SK-N-SH (cell line): ENCODE measurements around the gene P2RY13. TPM values are rescaled to one million over a fixed set of nuclear protein-coding genes. Genes with fewer than 3 reads are reported as not detected.

Source experiments
- CTCF ChIA-PET: fragments of 300-600, 350-600 bp; formaldehyde crosslinking; extraction: SDS; loops from one replicate; lab custom pipeline; 2021; lab: Yijun Ruan, JAX
- POLR2A ChIA-PET: fragments of 350-600 bp; sonication (Branson Sonifier 250); formaldehyde crosslinking; extraction: SDS; loops from one replicate; lab custom pipeline; 2020; ENCODE audit warnings: antibody characterized with exemption, inconsistent platforms; lab: Yijun Ruan, JAX
- DNase-seq: peaks from one replicate; pipeline ENCODE4 v3.0.0; 2012
- H2AFZ ChIP-seq: fragments of 200-600 bp; sonication (generic); 2 replicates; pipeline ENCODE4 v1.8.1; 2016; ENCODE audit warnings: antibody characterized with exemption, mild to moderate bottlenecking, low read depth
- H3F3A ChIP-seq: fragments of 200-600 bp; sonication (generic); replicated peaks from 2 replicates; pipeline ENCODE3; 2016; ENCODE audit warnings: antibody characterized with exemption, mild to moderate bottlenecking; ENCODE audit not compliant: insufficient read depth
- H3K27ac ChIP-seq, 2 experiments: fragments of 200-500 bp in 1 of 2; fragments of 200-600 bp in 1 of 2; sonication (Bioruptor generic) in 1 of 2; sonication (generic), shearing (Covaris generic) in 1 of 2; 2 replicates each; pipeline versions ENCODE4 v1.5.1 to v1.6.1; 2014 to 2016; ENCODE audit warnings: low read depth in 2 of 2, inconsistent platforms in 1 of 2, low read length in 1 of 2, mild to moderate bottlenecking in 1 of 2, mixed read lengths in 1 of 2
- H3K27me3 ChIP-seq: fragments of 200-600 bp; sonication (generic), shearing (Covaris generic); 2 replicates; pipeline ENCODE4 v1.6.1; 2016; ENCODE audit warnings: mixed run types; ENCODE audit not compliant: insufficient read depth
- H3K36me3 ChIP-seq, 2 experiments: fragments of 200-500 bp in 1 of 2; fragments of 200-600 bp in 1 of 2; sonication (Bioruptor generic) in 1 of 2; sonication (generic) in 1 of 2; replicated peaks in 1 of 2; 2 replicates each; pipeline versions ENCODE3 to v1.5.1; 2014 to 2016; ENCODE audit warnings: low read length in 1 of 2, mild to moderate bottlenecking in 1 of 2; ENCODE audit not compliant: insufficient read depth in 2 of 2, control insufficient read depth in 1 of 2
- H3K4me1 ChIP-seq, 2 experiments: fragments of 200-500 bp in 1 of 2; fragments of 200-600 bp in 1 of 2; sonication (Bioruptor generic) in 1 of 2; sonication (generic), shearing (Covaris generic) in 1 of 2; 2 replicates each; pipeline versions ENCODE4 v1.5.1 to v1.6.1; 2014 to 2016; ENCODE audit warnings: low read depth in 1 of 2, low read length in 1 of 2, mixed run types in 1 of 2; ENCODE audit not compliant: insufficient read depth in 2 of 2, control insufficient read depth in 1 of 2
- H3K4me2 ChIP-seq: fragments of 200-600 bp; sonication (generic), shearing (Covaris generic); 2 replicates; pipeline ENCODE4 v1.6.1; 2017; ENCODE audit warnings: mixed run types
- H3K4me3 ChIP-seq, 2 experiments: fragments of 200-500 bp in 1 of 2; fragments of 200-600 bp in 1 of 2; sonication (Bioruptor generic) in 1 of 2; sonication (generic), shearing (Covaris generic) in 1 of 2; 2 replicates each; pipeline versions ENCODE4 v1.5.1 to v1.8.1; 2014 to 2016; ENCODE audit warnings: low read depth in 2 of 2, inconsistent platforms in 1 of 2, low read length in 1 of 2, mild to moderate bottlenecking in 1 of 2, mixed read lengths in 1 of 2, moderate library complexity in 1 of 2
- H3K79me2 ChIP-seq: fragments of 200-600 bp; sonication (generic); 2 replicates; pipeline ENCODE4 v1.8.1; 2017; ENCODE audit warnings: mild to moderate bottlenecking; ENCODE audit not compliant: insufficient read depth
- H3K9ac ChIP-seq: fragments of 200-600 bp; sonication (generic); 2 replicates; pipeline ENCODE4 v1.6.1; 2017; ENCODE audit warnings: mixed run types
- H3K9me2 ChIP-seq: fragments of 200-600 bp; sonication (generic); 2 replicates; pipeline ENCODE4 v1.6.1; 2017; ENCODE audit warnings: mixed run types
- H3K9me3 ChIP-seq: fragments of 200-600 bp; sonication (generic); 2 replicates; pipeline ENCODE4 v1.6.1; 2017; ENCODE audit warnings: mixed run types, mild to moderate bottlenecking, moderate library complexity
- H4K20me1 ChIP-seq: fragments of 200-600 bp; sonication (generic); 2 replicates; pipeline ENCODE4 v1.6.1; 2017; ENCODE audit warnings: mild to moderate bottlenecking, mixed run types; ENCODE audit not compliant: insufficient read depth
- CHD2 ChIP-seq: fragments of 150-350 bp; IDR thresholded peaks from 2 replicates; pipeline ENCODE4 v1.6.1; 2018; ENCODE audit warnings: low read length; ENCODE audit not compliant: partially characterized antibody
- ELF1 ChIP-seq: IDR thresholded peaks from 2 replicates; pipeline ENCODE4 v1.4.0; 2012
- FOSL2 ChIP-seq: IDR thresholded peaks from 2 replicates; pipeline ENCODE4 v1.4.0; 2012; ENCODE audit warnings: low read depth, mild to moderate bottlenecking, moderate library complexity, borderline replicate concordance
- FOXM1 ChIP-seq: IDR thresholded peaks from 2 replicates; pipeline ENCODE4 v1.4.0; 2012; ENCODE audit warnings: low read depth, mild to moderate bottlenecking
- GATA2 ChIP-seq: sonication (generic); formaldehyde crosslinking; IDR thresholded peaks from 2 replicates; pipeline ENCODE4 v1.5.0; 2020; ENCODE audit warnings: mild to moderate bottlenecking, missing genetic modification reagents
- JUND ChIP-seq: IDR thresholded peaks from 2 replicates; pipeline ENCODE4 v1.4.0; 2012
- MEF2A ChIP-seq: IDR thresholded peaks from 2 replicates; pipeline ENCODE4 v1.4.0; 2012; ENCODE audit warnings: low read depth, borderline replicate concordance
- MXI1 ChIP-seq: IDR thresholded peaks from 2 replicates; pipeline ENCODE4 v1.6.1; 2012; ENCODE audit warnings: mild to moderate bottlenecking, low read depth, low read length, improper control_type of control experiment
- NFIC ChIP-seq: IDR thresholded peaks from 2 replicates; pipeline ENCODE4 v1.4.0; 2012; ENCODE audit warnings: borderline replicate concordance
- POLR2AphosphoS5 ChIP-seq: IDR thresholded peaks from 2 replicates; pipeline ENCODE4 v1.6.1; 2012; ENCODE audit warnings: low read depth, low read length
- RAD21 ChIP-seq: IDR thresholded peaks from 2 replicates; pipeline ENCODE4 v1.6.1; 2012; ENCODE audit warnings: mild to moderate bottlenecking, low read length
- RXRA ChIP-seq: IDR thresholded peaks from 2 replicates; pipeline ENCODE4 v1.4.0; 2012; ENCODE audit warnings: low read depth, mild to moderate bottlenecking, borderline replicate concordance
- SIN3A ChIP-seq: IDR thresholded peaks from 2 replicates; pipeline ENCODE4 v1.6.1; 2012; ENCODE audit warnings: low read depth, mild to moderate bottlenecking, low read length, moderate library complexity, borderline replicate concordance
- SMC3 ChIP-seq: IDR thresholded peaks from 2 replicates; pipeline ENCODE4 v1.6.1; 2012; ENCODE audit warnings: low read depth, low read length, improper control_type of control experiment
- WGBS: methylation state at CpG from one replicate; pipeline ENCODE4 v1.1.6; 2017; ENCODE audit warnings: low lambda C conversion rate; 5-methylcytosine and 5-hydroxymethylcytosine counted together
- polyA plus RNA-seq, 3 experiments: library from polyadenylated mRNA; depleted of rRNA; stranded (reverse); fragments of >200 nt; gene quantifications; 2 replicates each; pipeline ENCODE4 v1.2.3, GENCODE V29; 2012
- TF ChIP-seq, protein P1 (sequence below): IDR thresholded peaks from 2 replicates; pipeline ENCODE4; 2012
- TF ChIP-seq, protein P2 (sequence below): IDR thresholded peaks from 2 replicates; pipeline ENCODE4 v1.6.1; 2012; ENCODE audit warnings: mild to moderate bottlenecking, low read depth, low read length, moderate library complexity
- TF ChIP-seq, protein P3 (sequence below): fragments of 200-600 bp; sonication (generic); IDR thresholded peaks from 2 replicates; pipeline ENCODE4 v1.6.1; 2017; ENCODE audit warnings: antibody characterized with exemption, mild to moderate bottlenecking, moderate library complexity

P2RY13 gene
- polyA plus RNA-seq, 1 of the 3 experiments (the other 2 are of a cell fraction): not detected

DNA sequence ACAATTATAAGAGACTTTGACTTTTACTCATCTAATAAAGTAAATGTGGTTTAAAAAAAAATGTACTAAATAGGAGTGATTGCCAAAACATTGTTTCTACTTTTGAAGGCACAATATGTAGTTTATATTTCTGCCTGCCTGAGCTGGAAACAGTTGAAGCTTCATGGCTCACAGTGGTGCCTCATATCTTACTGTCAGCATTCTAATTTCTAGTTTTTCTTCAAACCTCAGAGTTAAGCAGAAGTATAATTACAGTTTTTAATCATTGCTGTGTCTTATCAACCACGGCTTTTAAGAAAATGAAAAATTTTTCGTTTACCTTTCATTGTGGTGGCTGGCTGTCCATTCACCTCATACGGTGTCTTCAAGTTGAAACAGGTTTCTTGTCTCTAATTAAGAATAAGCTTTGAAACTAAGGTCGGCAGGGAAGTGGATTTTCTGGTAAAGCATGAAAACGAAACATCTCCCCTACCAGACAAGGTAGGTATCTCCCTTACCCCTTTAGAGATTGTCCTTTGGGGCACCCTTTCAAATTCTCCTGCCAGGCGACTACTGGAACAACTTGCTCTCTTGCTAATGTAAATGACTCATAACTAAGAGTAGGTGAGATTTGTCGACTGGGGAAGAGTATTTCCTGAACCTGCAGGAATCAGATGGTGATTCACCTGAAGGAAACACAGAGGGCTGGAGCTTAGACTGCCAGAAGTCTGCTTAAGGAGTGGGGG is 12.9 kb downstream of the P2RY13 start, which contains the start of gene GPR87:
GPR87 (minus strand) TSS at position 554 of the 725 bp plus-strand sequence. CDS start 16,720 bp downstream, outside the sequence.
- no peaks in the 10 kb centered on the region for H3K9me2 ChIP-seq
- H3K36me3 ChIP-seq: no peaks in the 10 kb centered on the region
- H3K4me3 ChIP-seq: no peak within 1 kb of the TSS
- no peaks in the 10 kb centered on the region for H3K27me3 ChIP-seq
- peaks cover 0 to 27% of the 10 kb centered on the region in 2 experiments; a peak in 3 of 4 replicates for H3K4me1 ChIP-seq
- H3K79me2 ChIP-seq: no peaks in the 10 kb centered on the region
- DNase-seq: no peak
- TF ChIP-seq FOSL2 (peak; percentile 49; the same call in 1 of the 2 replicates), JUND (peak; percentile 31)
- TF ChIP-seq, protein P1, sequence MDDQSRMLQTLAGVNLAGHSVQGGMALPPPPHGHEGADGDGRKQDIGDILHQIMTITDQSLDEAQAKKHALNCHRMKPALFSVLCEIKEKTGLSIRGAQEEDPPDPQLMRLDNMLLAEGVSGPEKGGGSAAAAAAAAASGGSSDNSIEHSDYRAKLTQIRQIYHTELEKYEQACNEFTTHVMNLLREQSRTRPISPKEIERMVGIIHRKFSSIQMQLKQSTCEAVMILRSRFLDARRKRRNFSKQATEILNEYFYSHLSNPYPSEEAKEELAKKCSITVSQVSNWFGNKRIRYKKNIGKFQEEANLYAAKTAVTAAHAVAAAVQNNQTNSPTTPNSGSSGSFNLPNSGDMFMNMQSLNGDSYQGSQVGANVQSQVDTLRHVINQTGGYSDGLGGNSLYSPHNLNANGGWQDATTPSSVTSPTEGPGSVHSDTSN: no peak
- H3K9ac ChIP-seq: no peak within 1 kb of the TSS
- POLR2A ChIA-PET: no interaction called here
- H3K27ac ChIP-seq: peak within 1 kb of the TSS; percentile 38 to 39; a peak in 3 of 4 replicates
- CTCF ChIA-PET: interaction anchor here (0.9 to 1.7 kb wide), 2 partner anchors 10 to 148 kb away, joined by 3 to 7 read pairs; no protein-coding TSS in a partner anchor
- H3K9me3 ChIP-seq: no peaks in the 10 kb centered on the region; the same call in 1 of the 2 replicates
- no peaks in the 10 kb centered on the region for H3F3A ChIP-seq
- WGBS: 33% methylated on average over 7 of the region's 7 CpGs
- no peaks in the 10 kb centered on the region for H4K20me1 ChIP-seq
- no peak within 1 kb of the TSS for H3K4me2 ChIP-seq
- no peak within 1 kb of the TSS for H2AFZ ChIP-seq

DNA sequence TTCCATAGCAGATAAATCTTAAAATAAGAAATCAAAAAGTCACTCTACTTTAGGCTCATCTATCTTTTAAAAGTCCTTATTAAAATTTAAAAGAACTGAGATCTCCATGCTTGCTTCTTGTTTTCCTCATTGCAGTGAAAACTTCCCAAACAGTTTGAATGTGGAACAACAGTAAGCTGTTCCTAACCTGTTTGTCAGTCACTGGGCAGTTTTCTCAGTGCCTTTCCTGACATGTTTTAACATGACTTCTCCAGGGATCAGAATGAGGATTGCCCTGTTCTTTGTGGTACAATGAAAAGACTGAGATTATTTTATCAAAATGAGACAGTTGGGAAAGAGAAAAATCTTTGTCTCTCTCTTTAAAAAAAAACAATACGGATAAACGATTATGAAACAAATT is 13.5 kb downstream of the P2RY13 start:
- Histone ChIP-seq H2AFZ (no peak overlapping the region), H3K9me3 (no peaks in the 10 kb centered on the region; the same call in 1 of the 2 replicates), H3K4me1 (peaks cover 0 to 26% of the 10 kb centered on the region in 2 experiments; a peak in 3 of 4 replicates), H3K9me2 (no peaks in the 10 kb centered on the region), H3K27ac (peak overlapping the region; percentile 38 to 39; a peak in 1 of 4 replicates), H3F3A (no peaks in the 10 kb centered on the region), H3K9ac (no peak overlapping the region), H3K27me3 (no peaks in the 10 kb centered on the region), H3K36me3 (no peaks in the 10 kb centered on the region), H3K79me2 (no peaks in the 10 kb centered on the region), H4K20me1 (no peaks in the 10 kb centered on the region), H3K4me2 (no peak overlapping the region), H3K4me3 (no peak overlapping the region)
- ChIA-PET POLR2A (no interaction called here), CTCF (interaction anchor here (0.9 to 1.7 kb wide), 2 partner anchors 10 to 148 kb away, joined by 3 to 7 read pairs; no protein-coding TSS in a partner anchor)
- WGBS: 87% methylated on average over 2 of the region's 2 CpGs
- DNase-seq: no peak
- TF ChIP-seq CHD2 (no peak), ELF1 (no peak), RAD21 (no peak), SIN3A (no peak), SMC3 (no peak), NFIC (no peak), FOSL2 (no peak), MEF2A (no peak), POLR2AphosphoS5 (no peak), GATA2 (CRISPR knock-in tag) (no peak), RXRA (no peak), MXI1 (no peak), JUND (no peak), FOXM1 (no peak)
- TF ChIP-seq, protein P2, sequence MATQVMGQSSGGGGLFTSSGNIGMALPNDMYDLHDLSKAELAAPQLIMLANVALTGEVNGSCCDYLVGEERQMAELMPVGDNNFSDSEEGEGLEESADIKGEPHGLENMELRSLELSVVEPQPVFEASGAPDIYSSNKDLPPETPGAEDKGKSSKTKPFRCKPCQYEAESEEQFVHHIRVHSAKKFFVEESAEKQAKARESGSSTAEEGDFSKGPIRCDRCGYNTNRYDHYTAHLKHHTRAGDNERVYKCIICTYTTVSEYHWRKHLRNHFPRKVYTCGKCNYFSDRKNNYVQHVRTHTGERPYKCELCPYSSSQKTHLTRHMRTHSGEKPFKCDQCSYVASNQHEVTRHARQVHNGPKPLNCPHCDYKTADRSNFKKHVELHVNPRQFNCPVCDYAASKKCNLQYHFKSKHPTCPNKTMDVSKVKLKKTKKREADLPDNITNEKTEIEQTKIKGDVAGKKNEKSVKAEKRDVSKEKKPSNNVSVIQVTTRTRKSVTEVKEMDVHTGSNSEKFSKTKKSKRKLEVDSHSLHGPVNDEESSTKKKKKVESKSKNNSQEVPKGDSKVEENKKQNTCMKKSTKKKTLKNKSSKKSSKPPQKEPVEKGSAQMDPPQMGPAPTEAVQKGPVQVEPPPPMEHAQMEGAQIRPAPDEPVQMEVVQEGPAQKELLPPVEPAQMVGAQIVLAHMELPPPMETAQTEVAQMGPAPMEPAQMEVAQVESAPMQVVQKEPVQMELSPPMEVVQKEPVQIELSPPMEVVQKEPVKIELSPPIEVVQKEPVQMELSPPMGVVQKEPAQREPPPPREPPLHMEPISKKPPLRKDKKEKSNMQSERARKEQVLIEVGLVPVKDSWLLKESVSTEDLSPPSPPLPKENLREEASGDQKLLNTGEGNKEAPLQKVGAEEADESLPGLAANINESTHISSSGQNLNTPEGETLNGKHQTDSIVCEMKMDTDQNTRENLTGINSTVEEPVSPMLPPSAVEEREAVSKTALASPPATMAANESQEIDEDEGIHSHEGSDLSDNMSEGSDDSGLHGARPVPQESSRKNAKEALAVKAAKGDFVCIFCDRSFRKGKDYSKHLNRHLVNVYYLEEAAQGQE: no peak
- TF ChIP-seq, protein P3, sequence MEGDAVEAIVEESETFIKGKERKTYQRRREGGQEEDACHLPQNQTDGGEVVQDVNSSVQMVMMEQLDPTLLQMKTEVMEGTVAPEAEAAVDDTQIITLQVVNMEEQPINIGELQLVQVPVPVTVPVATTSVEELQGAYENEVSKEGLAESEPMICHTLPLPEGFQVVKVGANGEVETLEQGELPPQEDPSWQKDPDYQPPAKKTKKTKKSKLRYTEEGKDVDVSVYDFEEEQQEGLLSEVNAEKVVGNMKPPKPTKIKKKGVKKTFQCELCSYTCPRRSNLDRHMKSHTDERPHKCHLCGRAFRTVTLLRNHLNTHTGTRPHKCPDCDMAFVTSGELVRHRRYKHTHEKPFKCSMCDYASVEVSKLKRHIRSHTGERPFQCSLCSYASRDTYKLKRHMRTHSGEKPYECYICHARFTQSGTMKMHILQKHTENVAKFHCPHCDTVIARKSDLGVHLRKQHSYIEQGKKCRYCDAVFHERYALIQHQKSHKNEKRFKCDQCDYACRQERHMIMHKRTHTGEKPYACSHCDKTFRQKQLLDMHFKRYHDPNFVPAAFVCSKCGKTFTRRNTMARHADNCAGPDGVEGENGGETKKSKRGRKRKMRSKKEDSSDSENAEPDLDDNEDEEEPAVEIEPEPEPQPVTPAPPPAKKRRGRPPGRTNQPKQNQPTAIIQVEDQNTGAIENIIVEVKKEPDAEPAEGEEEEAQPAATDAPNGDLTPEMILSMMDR: no peak
- TF ChIP-seq, protein P1: no peak
